Measurements from ENCODE around the gene REG3G.

REG3G gene

DNA sequence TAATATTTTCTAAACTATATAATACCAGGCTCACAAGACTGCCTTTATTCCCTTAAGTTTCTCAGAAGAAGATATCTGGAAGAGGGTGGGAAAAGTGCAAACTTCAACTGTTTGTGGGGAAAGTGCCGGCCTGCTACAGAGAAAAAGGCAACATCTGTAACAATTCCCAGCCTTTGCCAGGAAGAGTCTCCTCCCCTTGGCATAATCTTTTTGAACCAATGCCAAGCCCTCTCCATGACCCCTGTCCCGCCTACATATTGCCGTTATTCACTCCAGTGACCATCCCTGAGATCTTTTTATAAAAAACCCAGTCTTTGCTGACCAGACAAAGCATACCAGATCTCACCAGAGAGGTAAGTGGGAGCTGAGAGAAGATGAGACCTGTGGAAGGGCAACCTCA lies at the start of gene REG3G:
Gene REG3G (plus strand): TSS at position 282 of the 400 bp plus-strand sequence. CDS start 392 bp downstream, outside the sequence.
- FAIRE-seq: no peak

DNA sequence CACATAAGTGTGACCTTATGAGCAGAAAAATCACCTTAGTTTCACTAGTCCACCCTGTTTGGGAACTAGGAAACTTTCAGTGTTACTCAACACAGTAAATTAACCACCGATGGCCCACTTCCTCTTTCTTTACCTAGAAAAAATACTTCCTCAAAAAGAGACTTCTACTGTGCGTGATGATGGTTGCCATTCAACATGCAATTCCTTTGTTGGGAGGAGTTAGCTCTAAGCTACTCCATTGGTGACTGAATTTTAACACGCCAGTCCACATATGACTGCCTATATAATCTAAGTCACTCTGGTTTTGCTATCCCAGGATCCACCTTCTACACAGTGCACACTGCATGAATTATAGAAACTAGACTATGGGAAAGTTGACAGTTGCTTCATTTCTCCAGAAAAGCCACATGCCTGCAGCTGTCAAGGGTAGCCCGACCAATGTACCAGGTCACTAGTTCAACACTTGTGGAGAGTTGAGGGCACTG lies 47.8 kb upstream of the REG3G start:
- no peak for FAIRE-seq

DNA sequence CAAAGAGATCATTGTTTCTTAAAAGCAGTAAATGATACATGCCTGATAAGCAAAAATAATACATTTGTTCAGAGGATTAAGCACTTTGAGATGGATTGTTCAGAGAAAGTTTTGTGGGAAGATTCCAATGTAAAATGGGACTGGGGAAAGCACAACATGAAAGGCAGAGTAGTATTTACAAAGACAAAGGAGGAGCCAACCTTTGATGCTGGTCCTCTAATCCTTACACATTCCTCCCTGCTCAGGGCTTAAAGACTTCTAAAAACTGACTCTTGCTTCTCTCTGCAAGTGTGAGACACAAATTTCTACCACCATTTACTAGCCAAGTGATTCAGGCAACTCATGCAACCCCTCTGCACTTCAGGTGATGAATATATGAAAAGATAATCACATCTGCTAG lies 47.2 kb upstream of the REG3G start:
- no peak for FAIRE-seq

DNA sequence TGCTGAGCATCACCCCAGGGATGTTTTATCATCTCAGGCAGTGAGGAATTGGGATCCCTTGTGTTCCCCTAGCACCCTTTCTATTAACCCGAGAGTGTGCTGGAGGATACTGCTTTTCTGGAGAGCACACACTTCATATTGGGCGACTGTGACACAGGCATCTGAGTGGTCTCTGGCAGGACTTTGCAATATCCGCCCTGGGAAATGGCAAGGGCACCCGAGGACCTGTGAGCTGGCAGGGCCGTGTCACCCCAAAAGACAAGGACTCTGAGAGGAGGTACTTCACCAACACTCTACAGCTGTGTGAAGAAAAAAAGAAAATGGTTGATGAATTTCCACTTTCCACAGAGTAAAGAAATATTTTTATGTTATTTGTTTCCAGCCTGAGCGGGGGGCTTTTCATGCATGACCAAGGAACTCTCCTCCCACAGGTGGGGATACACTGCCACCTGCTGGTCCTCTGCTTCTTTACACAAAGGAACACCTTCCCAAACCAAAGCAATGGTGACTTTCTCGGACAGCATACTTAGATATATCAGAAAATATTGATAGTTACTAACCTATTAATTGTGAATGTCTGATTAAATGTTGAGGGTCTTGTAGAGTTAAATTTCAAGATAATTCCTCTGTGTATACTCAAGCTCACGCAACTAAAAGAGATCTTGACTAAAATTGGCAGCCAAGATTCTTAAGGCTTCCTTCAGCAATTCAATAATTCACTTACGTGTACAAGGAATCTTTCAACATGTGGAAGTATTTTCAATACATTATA lies 45.9 kb upstream of the REG3G start:
- FAIRE-seq: no peak

DNA sequence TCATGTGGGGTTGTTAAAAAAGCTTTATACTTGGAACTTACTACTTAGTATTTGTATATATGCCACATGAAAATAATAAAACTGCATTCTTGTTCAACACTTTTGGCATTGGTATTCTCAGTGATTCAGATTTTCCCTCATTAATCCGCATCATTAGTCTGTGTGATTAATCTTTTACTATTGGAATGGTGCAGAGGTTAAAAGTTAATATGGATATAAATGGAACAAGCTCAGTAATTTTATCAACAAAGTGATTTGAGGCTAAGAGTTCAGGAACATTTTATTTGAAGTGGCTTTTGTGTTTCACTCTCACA lies 45.4 kb upstream of the REG3G start:
- no peak for FAIRE-seq

DNA sequence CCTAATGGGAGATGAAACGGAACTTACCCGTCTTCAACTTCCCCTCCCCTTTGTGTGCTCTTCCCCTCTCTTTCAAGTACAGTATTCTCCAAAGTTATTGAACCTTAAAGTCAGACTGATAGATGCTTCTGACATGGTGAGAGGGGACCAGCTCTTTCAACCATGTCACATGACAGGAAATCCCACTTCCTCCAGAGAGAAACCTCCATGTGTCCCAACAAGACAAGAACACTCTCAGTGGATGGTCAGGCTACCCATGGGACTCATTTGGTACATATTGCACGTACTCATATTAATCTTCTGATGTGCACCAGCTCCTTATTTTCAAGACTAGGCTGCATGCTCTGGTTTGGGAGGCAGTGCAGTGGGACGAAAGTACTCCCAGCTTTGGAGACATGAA lies 44.6 kb upstream of the REG3G start:
- no peak for FAIRE-seq

DNA sequence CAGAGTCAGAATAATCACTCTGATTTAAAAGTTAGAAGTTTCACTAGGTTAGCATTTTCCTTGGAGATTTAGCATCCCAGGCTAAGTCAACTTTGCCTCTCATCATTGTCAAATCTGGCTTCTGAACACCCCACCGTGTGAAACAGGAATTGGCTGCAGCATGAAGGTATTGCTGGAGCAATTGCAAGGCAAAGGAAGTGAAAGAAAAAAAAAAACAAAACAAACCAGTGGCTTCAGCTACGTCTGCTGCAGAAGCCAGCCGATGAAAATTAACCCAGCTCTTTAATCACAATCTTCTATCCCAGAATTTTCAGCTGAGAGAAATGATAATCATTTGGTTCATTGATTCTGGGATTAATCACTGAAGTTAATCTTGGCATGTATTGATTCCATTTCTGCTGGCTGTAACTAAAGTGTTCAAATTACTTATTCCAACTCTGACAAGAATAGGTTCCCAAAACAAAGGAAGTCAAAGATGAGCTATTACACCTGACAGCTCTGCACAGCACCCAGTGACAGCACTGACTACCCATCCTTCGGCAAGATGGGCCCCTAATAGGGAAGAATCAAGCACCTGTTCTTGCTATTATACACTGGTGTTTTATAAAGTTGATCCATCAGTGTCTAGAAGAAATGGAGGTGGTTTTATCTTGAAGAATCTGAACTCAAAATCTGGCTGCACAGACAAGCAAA lies 42.7 kb upstream of the REG3G start:
- FAIRE-seq: no peak

DNA sequence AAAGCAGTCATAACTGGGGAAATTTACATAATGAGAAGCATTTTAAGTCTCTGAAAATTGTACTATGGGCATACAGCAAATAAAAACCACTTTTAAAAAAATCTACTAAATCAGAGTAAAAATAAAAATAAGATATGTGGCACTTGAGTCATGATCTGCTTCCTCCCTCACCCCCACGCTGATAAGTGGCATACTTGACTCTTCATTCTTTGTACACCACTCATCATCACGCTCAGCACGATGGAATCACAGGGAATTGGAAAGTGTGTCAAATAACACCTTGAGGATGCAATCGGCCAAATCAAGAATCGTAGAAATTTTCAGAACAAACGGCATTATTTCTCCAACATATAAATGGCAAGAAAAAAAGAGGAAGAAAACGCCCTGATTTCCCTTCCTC lies 41.1 kb upstream of the REG3G start:
- FAIRE-seq: no peak

DNA sequence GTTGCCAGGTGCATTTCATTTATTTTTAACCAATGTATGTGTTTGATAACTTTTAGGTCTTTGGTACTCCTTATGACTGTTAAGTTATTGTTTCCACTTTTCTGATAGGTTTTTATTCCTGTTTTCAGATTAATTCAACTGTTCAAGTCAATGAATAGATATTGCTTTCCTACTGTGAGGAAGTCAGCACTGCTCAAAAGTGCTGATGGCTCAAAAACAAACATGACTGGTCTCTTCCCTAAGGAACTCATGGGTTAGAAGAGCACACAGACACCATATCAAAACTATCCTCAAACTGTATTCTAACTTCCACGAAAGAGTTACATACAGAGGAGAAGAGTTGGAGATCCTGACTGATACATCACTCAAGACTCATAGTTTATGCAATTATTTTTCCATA lies 39.9 kb upstream of the REG3G start:
- no peak for FAIRE-seq

DNA sequence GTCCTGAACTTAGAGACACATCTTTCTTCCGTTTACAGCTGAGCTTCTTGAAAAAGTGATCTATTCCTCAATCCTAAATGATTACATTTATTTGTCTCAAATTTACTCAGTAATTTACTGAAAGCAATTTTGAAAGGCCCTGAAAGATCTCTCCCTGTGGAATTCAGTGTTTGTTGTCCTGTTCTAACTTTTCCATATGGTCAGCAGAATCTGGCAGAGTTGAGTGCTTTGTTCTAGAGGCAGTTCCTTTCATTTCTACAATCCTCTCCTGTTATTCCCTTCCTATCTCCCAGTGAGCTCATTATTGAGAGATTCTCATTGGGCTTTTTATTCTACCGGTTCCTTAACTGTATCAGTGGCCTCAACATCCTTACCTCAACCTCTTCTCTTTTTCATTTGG lies 36.5 kb upstream of the REG3G start:
- no peak for FAIRE-seq

DNA sequence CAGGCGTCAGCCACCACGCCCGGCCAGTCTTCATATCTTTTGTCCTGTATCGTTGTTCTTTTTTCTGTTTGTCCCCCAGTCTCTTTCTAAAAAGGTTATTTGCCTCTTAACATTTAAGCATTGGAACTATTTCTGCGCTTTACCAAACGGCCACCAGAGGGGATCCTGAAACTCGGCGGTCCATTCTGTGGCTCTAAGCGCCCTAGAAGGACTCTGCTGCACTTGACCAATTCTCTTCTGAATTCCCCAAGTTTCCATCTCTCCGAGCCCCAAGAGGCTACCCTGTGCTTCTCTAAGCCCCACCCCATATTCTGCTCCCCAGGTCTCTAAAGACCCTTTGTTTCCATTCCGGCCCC lies 33.1 kb upstream of the REG3G start:
- no peak for FAIRE-seq

DNA sequence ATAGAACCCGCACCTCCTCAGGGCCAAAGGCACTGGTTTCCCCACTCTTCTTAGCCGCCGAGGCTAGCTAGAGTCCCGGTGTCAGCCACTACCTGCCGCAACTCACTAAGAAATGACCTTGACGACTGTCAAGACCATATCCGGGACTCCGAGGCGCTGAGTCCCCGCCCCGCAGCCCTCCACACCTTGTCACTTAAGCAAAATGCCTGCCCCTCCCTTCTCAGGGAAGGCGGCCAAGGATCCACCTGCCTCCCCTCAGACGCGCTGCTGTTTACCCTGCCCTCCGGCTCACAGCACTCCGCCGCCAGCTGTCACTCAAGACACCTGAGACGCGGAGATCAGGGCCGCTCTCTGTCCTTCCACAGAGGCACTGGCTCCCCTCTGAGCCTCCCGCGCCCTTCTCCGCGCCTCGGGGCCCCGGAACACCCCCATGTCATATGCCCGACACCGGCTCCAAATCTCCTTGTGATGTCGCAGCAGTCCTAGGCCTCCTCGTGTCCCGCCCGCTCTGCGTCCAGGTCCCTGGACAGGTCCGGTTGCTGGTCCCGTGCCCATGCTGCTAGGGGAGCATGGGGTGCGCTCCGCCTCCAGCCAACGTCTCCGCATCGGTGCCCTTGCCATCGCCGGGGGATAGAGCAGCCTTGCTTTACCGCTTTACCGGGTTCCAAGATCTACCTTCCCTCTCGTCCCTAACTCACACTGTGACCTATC lies 32.5 kb upstream of the REG3G start:
- no peak for FAIRE-seq

DNA sequence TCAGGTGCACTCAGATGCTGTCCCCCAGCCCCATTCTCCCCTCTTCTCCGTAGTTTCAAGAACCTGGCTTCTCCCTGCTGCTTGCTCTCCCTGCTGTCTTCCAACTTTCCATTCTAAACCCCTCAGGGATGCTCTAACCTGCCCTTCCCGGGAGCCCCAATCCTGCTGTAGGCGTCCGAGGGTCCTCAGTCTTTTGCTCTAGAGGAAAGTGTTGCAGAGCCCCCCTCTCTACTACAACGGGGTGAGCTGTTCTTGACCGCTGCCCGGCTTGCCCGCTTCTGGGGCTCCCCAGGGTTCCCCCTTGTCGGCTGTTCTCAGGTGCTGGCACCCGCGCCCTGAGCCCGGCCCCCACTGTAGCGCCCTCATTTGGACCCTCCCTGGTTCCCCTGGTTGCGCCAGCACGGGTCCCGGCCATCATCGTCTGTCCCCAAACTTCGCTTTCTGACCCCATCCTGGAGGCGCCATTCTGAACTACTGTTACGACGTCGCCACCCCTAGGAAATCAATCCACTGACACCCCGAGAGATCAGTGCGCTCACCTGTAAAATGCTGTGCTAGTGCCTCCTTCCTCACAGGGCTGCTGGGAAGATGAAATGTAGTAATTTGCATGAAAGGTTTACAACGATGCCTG lies 31.9 kb upstream of the REG3G start:
- no peak for FAIRE-seq

DNA sequence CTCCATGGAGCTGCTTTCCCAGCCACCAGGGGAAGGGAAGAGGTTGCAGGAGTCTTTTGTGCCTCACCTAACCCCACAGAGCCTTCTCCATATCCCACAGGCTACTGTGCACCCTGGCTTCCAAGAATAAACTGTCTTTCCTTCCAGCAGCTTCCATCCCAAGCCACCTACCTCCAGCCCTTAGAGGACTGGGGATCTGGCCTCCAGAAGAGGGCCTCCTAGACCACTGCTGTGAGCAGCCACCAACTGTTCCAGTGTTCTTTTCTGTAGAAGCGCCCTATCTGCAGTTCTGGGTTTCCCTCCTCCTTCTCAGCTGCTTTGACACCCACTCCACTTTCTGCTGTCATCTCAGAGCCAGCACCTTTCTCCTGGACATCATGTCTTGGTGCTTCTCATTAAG lies 30.7 kb upstream of the REG3G start:
- no peak for FAIRE-seq

DNA sequence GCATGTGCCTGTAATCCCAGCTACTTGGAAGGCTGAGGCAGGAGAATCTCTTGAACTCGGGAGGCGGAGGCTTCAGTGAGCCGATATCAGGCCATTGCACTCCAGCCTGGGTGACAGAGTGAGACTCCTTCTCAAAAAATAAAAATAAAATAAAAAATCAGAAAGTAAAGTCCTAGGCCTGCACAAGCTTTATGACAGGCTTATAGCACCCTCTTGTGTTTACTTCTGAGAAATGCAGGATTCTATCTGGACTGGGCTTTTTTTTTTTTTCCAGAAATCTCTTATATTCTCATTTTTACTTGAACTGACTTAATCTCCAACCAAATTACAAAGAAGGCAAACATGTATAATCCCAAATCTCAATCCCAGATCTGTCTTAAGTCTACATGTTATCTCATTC lies 26.1 kb upstream of the REG3G start:
- no peak for FAIRE-seq

DNA sequence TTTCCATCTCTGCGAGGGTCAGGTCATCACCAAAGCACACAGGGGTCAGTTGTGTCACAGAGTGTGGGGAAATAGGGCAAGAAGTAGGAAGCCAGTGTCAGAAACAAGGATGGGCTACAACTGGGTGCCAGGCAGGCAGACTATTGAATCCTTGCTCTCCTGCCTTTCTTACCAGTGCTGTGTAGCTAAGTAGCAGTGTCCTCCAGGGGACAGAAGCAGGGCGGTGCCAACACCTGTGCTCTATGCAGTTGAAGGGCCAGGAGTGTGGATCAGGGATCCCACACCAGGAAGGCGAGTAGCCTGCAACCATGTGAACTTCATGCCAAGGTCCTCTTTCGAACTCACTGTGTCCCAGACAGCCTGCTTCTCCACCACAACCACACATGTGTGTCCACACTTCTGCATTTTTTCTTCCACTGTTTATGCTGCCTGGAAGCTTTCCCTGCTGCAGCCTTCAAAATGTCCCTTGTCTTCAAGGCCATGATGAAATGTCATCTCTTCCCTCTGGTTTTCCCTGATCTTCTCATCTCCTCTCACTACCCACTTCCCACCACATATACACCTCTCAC lies 25.4 kb upstream of the REG3G start:
- no peak for FAIRE-seq

DNA sequence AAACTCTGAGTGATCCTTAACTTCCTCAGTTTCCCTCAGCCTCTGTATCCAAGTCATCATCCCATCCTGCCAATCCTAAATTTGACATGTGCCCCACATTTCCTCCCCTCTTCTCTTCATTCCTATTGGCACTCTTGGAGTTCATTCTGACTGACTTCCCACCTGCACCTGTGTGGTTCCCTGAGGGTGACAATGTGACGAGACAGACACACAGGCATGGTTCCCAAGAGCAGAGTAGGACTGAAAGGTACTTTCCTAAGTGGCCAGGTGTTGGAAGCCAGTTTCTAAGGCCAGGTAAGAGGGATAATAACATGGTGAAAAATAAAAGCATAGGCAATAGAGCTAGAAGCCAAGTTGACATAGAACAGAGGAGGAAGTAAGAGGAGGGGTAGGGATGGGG lies 24.2 kb upstream of the REG3G start:
- no peak for FAIRE-seq

DNA sequence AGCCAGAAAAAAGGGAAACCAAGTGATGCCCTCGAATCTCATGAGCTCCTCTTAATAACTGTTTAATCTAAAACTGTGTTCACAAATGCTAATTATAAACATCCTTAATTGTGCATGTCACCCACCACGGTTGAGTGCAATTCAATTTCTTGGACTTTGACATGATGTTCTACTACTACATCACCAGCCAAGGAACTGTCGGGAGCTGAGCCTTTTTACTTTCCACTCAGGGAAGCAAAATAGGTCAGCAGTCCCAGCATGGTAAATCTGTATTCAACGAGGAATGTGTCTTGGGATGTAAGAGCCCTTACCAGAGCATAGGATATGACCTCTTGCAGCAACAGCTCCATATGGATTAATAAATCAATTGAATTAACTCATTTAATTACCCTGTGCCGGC lies 20.8 kb upstream of the REG3G start:
- FAIRE-seq: no peak

DNA sequence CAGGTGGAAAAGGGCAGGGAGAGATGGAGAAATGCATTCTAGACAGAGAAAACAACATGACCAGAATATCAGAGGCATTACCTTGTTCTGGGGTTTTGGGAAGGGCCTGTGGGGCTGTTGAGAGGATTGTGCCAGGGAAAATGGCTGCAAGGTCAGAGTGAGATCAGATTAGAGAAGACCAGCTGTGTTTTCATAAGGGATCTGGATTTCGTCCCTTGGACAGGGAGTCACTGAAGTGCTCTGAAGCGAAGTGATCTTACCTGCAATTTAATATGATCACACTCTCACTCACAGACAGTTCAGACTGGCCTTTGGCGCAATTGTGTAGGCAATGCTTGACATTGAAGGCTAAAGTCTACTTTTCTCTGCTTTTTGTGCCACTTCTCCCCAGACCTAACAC lies 20.3 kb upstream of the REG3G start:
- no peak for FAIRE-seq

DNA sequence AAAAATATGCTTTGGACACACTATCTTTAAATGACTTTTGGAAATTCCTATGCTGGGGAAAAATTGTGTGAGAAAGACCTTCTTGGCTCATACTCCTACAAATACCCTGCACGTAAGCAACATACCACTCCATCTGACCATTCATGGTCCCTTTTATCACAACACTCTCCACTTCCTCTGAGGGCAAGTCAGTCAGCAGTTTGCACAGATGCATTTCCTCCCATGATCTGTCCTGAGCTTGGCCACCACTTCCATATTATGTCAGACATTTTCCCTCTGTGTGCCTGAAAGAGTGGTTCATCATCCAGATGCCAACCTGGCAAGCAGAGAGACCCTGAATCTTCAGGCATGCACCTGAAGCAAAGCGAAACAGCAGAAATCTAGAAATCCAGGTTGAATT lies 16.1 kb upstream of the REG3G start:
- no peak for FAIRE-seq

DNA sequence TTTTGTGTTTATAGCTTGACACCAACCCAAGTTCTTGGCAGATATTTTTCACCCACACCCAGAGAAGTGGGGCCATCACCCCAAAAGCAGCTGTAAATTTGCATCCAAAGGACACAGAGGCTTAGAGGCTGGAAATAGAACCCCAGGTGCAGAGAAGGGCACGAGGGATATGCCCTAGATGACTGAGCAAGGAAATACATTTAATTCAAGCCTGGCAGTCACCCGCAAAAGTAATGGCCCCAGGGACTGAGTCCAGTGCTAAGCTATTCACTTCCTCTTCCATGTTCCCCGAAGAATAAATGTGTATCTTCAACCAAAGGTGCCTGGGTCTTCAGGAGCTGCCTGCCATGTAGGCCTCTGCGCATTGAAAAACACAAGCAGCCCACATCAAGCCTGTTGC lies 14.0 kb upstream of the REG3G start:
- no peak for FAIRE-seq

DNA sequence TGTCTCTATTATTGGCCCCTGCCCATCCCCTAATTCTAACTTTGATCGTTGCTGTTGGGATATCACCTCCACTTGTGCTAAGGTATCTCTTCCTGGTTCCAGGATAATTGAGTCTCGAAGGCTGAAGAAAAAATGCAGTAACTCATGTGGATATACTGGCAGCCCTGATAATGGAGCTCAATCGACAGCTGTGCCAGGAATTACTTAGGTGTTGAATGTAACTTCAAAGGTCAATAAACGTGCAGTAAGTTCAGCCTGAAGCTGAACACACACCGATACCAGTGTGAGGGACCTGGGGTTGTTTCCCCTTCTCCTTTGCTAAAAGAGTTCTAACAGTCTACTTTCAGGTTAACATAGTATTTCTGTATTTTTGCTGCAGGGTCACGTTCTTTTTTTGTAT lies 11.9 kb upstream of the REG3G start:
- no peak for FAIRE-seq

DNA sequence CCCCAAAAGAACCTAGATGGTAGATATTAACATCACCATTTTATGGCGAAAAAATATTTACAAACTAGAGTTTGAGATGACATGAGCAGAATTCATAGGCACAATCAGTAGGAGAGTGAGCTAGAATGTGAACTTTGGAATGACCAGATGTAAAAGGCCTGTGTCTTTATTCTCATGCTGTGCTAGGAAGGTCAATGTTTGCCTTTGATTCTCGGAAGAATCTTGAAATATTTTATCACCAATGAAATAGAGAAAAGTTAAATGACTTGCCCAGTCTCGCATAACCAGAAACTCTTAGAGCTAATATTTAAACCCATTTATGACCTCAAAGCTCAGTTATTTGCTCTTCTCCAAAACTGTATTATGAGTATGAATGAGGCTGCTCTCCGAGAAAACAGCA lies 9.2 kb upstream of the REG3G start:
- no peak for FAIRE-seq
